ENCODE results near the gene PACS1. TPM values are rescaled to one million over a fixed set of nuclear protein-coding genes. Genes with fewer than 3 reads are reported as not detected.
"Not testable (repeated sequence)": the region's sequence is repeated elsewhere in the genome, so short reads cannot be mapped to it uniquely, and the experiment has no call there.

PACS1 gene
- total and polyA plus RNA-seq, 7 experiments from 2014 or later, result 48.0 to 314 (median 210) TPM

GRCh38 chr11:66275984-66276612 lies 206.0 kb downstream of the PACS1 start:
- intact Hi-C loops (cut with micrococcal nuclease), result no loop called here
- peak overlapping the region in 1 of 9 donors; percentile 38 for H3K27ac Mint-ChIP-seq
- no peak overlapping the region for H3K4me3 ChIP-seq (ENCODE audit: low read length)
- peaks cover 8 to 21% (median 11%) of the 10 kb centered on the region in 5 donors for H3K36me3 Mint-ChIP-seq
- H3K27ac ChIP-seq (ENCODE audit: low read depth, low read length), result no peak overlapping the region
- DNase-seq (no peak), ATAC-seq (no peak)
- H3K9me3 Mint-ChIP-seq, result no peaks in the 10 kb centered on the region
- peaks cover 11 to 28% of the 10 kb centered on the region in 2 donors for H3K4me1 ChIP-seq (ENCODE audit: control insufficient read depth in 2 of 2, insufficient read depth in 2 of 2, low read length in 2 of 2)
- no peak overlapping the region for H3K4me3 Mint-ChIP-seq
- peaks cover 11 to 40% (median 22%) of the 10 kb centered on the region in 7 donors for H3K4me1 Mint-ChIP-seq
- CTCF ChIA-PET, result no interaction called here
- H3K27me3 Mint-ChIP-seq, result peaks cover 0 to 13% (median 0%) of the 10 kb centered on the region in 5 donors
- POLR2A ChIA-PET, result interaction anchor here (0.5 kb wide), 1 partner anchor 200 kb away, joined by 3 read pairs; no protein-coding TSS in a partner anchor
- no peaks in the 10 kb centered on the region for H3K27me3 ChIP-seq (ENCODE audit: control insufficient read depth in 2 of 2, insufficient read depth in 2 of 2, low read length in 2 of 2)
- H3K9me3 ChIP-seq (ENCODE audit: control insufficient read depth in 2 of 3, low read length in 3 of 3), result no peaks in the 10 kb centered on the region
- peaks cover 10 to 51% (median 14%) of the 10 kb centered on the region in 3 experiments for H3K36me3 ChIP-seq (ENCODE audit: control insufficient read depth in 2 of 3, insufficient read depth in 3 of 3, low read length in 3 of 3)

DNA sequence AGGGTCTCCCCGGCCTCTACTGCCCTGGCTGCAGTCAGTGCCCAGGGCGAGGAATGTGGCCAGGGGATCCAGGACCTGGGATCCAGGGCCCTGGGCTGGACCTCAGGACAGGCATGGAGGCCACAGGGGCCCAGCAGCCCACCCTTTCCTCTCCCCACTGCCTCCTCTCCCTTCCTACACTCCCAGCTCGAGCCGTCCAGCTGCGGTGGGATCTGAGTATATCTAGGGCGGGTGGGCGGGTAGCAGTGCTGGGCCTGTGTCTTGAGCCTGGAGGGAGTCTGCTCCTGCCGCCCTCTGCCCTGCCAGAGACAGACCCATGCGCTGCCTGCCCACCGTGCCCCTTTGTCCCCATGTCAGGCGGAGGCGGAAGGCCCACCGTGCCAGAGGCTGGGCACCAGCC lies 206.5 kb downstream of the PACS1 start:
- H3K4me1 Mint-ChIP-seq, result peaks cover 14 to 44% (median 26%) of the 10 kb centered on the region in 7 donors
- ATAC-seq; H3K27ac ChIP-seq (ENCODE audit: low read depth, low read length); DNase-seq; H3K9me3 ChIP-seq (ENCODE audit: control insufficient read depth in 2 of 3, low read length in 3 of 3); H3K9me3 Mint-ChIP-seq; H3K27me3 ChIP-seq (ENCODE audit: control insufficient read depth in 2 of 2, insufficient read depth in 2 of 2, low read length in 2 of 2); H3K4me3 ChIP-seq (ENCODE audit: low read length); CTCF ChIA-PET: not testable (repeated sequence)
- POLR2A ChIA-PET, result interaction anchor here (0.5 to 6.8 kb wide), 4 partner anchors 6 to 388 kb away, joined by 3 to 56 read pairs (median 8); partner anchors contain the start of genes RAB1B and YIF1A
- H3K4me3 Mint-ChIP-seq, result peak overlapping the region in 2 of 10 donors; percentile 32 to 60
- peaks cover 0 to 13% (median 0%) of the 10 kb centered on the region in 5 donors for H3K27me3 Mint-ChIP-seq
- H3K4me1 ChIP-seq (ENCODE audit: control insufficient read depth in 2 of 2, insufficient read depth in 2 of 2, low read length in 2 of 2), result peaks cover 11 to 27% of the 10 kb centered on the region in 2 donors
- H3K36me3 Mint-ChIP-seq, result peaks cover 8 to 20% (median 11%) of the 10 kb centered on the region in 5 donors
- intact Hi-C loops (cut with micrococcal nuclease), result loop anchor here in 1 of 2 donors (1.0 kb wide), 1 partner anchor 7 kb away; no protein-coding TSS in a partner anchor
- H3K27ac Mint-ChIP-seq, result peak overlapping the region in 1 of 9 donors; percentile 38
- peaks cover 10 to 50% (median 14%) of the 10 kb centered on the region in 3 experiments for H3K36me3 ChIP-seq (ENCODE audit: control insufficient read depth in 2 of 3, insufficient read depth in 3 of 3, low read length in 3 of 3)

GRCh38 chr11:66277064-66277463 lies 207.0 kb downstream of the PACS1 start:
- H3K9me3 Mint-ChIP-seq; CTCF ChIA-PET; H3K9me3 ChIP-seq (ENCODE audit: control insufficient read depth in 2 of 3, low read length in 3 of 3); H3K4me3 ChIP-seq (ENCODE audit: low read length); DNase-seq; H3K27me3 ChIP-seq (ENCODE audit: control insufficient read depth in 2 of 2, insufficient read depth in 2 of 2, low read length in 2 of 2); ATAC-seq: not testable (repeated sequence)
- Histone ChIP-seq H3K4me1 (ENCODE audit: control insufficient read depth in 2 of 2, insufficient read depth in 2 of 2, low read length in 2 of 2) (peaks cover 16 to 27% of the 10 kb centered on the region in 2 donors), H3K27ac (ENCODE audit: low read depth, low read length) (peak overlapping the region; percentile 50), H3K36me3 (ENCODE audit: control insufficient read depth in 2 of 3, insufficient read depth in 3 of 3, low read length in 3 of 3) (peaks cover 8 to 45% (median 11%) of the 10 kb centered on the region in 3 experiments)
- intact Hi-C loops (cut with micrococcal nuclease), result loop anchor here in 1 of 2 donors (1.0 kb wide), 1 partner anchor 8 kb away; no protein-coding TSS in a partner anchor
- peak overlapping the region in 5 of 10 donors; percentile 20 to 60 (median 47) for H3K4me3 Mint-ChIP-seq
- H3K36me3 Mint-ChIP-seq, result peaks cover 8 to 19% (median 11%) of the 10 kb centered on the region in 5 donors
- H3K27ac Mint-ChIP-seq, result peak overlapping the region in 2 of 9 donors; percentile 34 to 54
- POLR2A ChIA-PET, result interaction anchor here (0.6 to 6.8 kb wide), 5 partner anchors 7 to 388 kb away, joined by 3 to 56 read pairs (median 7); partner anchors contain the start of genes RAB1B and YIF1A
- peaks cover 0 to 13% (median 0%) of the 10 kb centered on the region in 5 donors for H3K27me3 Mint-ChIP-seq
- peaks cover 13 to 44% (median 30%) of the 10 kb centered on the region in 7 donors for H3K4me1 Mint-ChIP-seq

GRCh38 chr11:66277471-66278362 lies 207.6 kb downstream of the PACS1 start, which contains the start of gene CNIH2:
Gene CNIH2 (plus strand): TSS chr11:66278175. CDS start chr11:66278457, 282 bp downstream.
- CTCF ChIA-PET, result no interaction called here
- H3K36me3 Mint-ChIP-seq, result peaks cover 4 to 15% (median 11%) of the 10 kb centered on the region in 5 donors

GRCh38 chr11:66278363-66279091 lies 208.5 kb downstream of the PACS1 start:
- ChIA-PET POLR2A (interaction anchor here (0.6 to 6.8 kb wide), 3 partner anchors 8 to 275 kb away, joined by 4 to 56 read pairs (median 11); partner anchors contain the start of genes RAB1B and YIF1A), CTCF (no interaction called here)
- peaks cover 0 to 31% (median 0%) of the 10 kb centered on the region in 3 experiments for H3K36me3 ChIP-seq (ENCODE audit: control insufficient read depth in 2 of 3, insufficient read depth in 3 of 3, low read length in 3 of 3)
- peaks cover 21 to 22% of the 10 kb centered on the region in 2 donors for H3K4me1 ChIP-seq (ENCODE audit: control insufficient read depth in 2 of 2, insufficient read depth in 2 of 2, low read length in 2 of 2)
- no peak overlapping the region for H3K27ac ChIP-seq (ENCODE audit: low read depth, low read length)
- Mint-ChIP-seq H3K4me1 (peaks cover 22 to 44% (median 31%) of the 10 kb centered on the region in 7 donors), H3K27me3 (peaks cover 0 to 14% (median 0%) of the 10 kb centered on the region in 5 donors), H3K9me3 (peaks cover 0 to 3% (median 0%) of the 10 kb centered on the region in 11 donors), H3K36me3 (peaks cover under 1 to 12% (median 6%) of the 10 kb centered on the region in 5 donors), H3K27ac (peak overlapping the region in 4 of 9 donors; percentile 37 to 80 (median 48)), H3K4me3 (peak overlapping the region in 9 of 10 donors; percentile 44 to 81 (median 66))
- peak in 1 of 9 donors; percentile 56 for DNase-seq
- no peaks in the 10 kb centered on the region for H3K27me3 ChIP-seq (ENCODE audit: control insufficient read depth in 2 of 2, insufficient read depth in 2 of 2, low read length in 2 of 2)
- H3K9me3 ChIP-seq (ENCODE audit: control insufficient read depth in 2 of 3, low read length in 3 of 3), result no peaks in the 10 kb centered on the region
- no peak for ATAC-seq
- H3K4me3 ChIP-seq (ENCODE audit: low read length), result no peak overlapping the region
- intact Hi-C loops (cut with micrococcal nuclease), result loop anchor here in 1 of 2 donors (1.0 kb wide), 1 partner anchor 10 kb away; the partner anchor contains the start of gene RAB1B

More at GRCh38 chr11:66277471-66278362, 207.6 kb downstream of the PACS1 start, which contains the start of gene CNIH2:
- Histone ChIP-seq H3K9me3 (ENCODE audit: control insufficient read depth in 2 of 3, low read length in 3 of 3) (no peaks in the 10 kb centered on the region), H3K4me3 (ENCODE audit: low read length) (no peak within 1 kb of the TSS), H3K4me1 (ENCODE audit: control insufficient read depth in 2 of 2, insufficient read depth in 2 of 2, low read length in 2 of 2) (peaks cover 20 to 24% of the 10 kb centered on the region in 2 donors), H3K27me3 (ENCODE audit: control insufficient read depth in 2 of 2, insufficient read depth in 2 of 2, low read length in 2 of 2) (no peaks in the 10 kb centered on the region), H3K27ac (ENCODE audit: low read depth, low read length) (peak within 1 kb of the TSS; percentile 50), H3K36me3 (ENCODE audit: control insufficient read depth in 2 of 3, insufficient read depth in 3 of 3, low read length in 3 of 3) (peaks cover 5 to 39% (median 6%) of the 10 kb centered on the region in 3 experiments)
- Mint-ChIP-seq H3K27ac (peak within 1 kb of the TSS in 4 of 9 donors; percentile 37 to 80 (median 50)), H3K27me3 (peaks cover 0 to 14% (median 0%) of the 10 kb centered on the region in 5 donors), H3K4me3 (peak within 1 kb of the TSS in 9 of 10 donors; percentile 47 to 81 (median 66)), H3K9me3 (peaks cover 0 to 3% (median 0%) of the 10 kb centered on the region in 11 donors), H3K4me1 (peaks cover 20 to 46% (median 29%) of the 10 kb centered on the region in 7 donors)
- ATAC-seq (peak; percentile 44), DNase-seq (peak in 7 of 9 donors; percentile 37 to 71 (median 51))
- POLR2A ChIA-PET, result interaction anchor here (0.6 to 6.8 kb wide), 6 partner anchors 8 to 389 kb away, joined by 3 to 56 read pairs (median 6); partner anchors contain the start of genes RAB1B and YIF1A
- intact Hi-C loops (cut with micrococcal nuclease), result loop anchor here (1.0 kb wide), 2 partner anchors 8 to 9 kb away; partner anchors contain the start of gene RAB1B (in 1 of the 2)

Measured in naive thymus-derived CD4-positive, alpha-beta T cell (primary cell).